HepG2 (cell line): ENCODE measurements around the gene BIN1. TPM values are rescaled to one million over a fixed set of nuclear protein-coding genes. Genes with fewer than 3 reads are reported as not detected.

Source experiments
- GFI1 ChIP-seq: sonication (generic); formaldehyde crosslinking; IDR thresholded peaks from 2 replicates; pipeline ENCODE4 v1.5.0; 2020; ENCODE audit warnings: missing genetic modification reagents, mild to moderate bottlenecking, borderline replicate concordance
- MLX ChIP-seq: IDR thresholded peaks from 2 replicates; pipeline ENCODE4 v1.6.1; 2016
- NFE2 ChIP-seq: sonication (generic); formaldehyde crosslinking; IDR thresholded peaks from 2 replicates; pipeline ENCODE4 v1.4.0; 2020; ENCODE audit warnings: missing genetic modification reagents
- SOX5 ChIP-seq: IDR thresholded peaks from 2 replicates; pipeline ENCODE4 v1.6.1; 2016; ENCODE audit warnings: borderline replicate concordance
- ZC3H4 ChIP-seq: sonication (generic); formaldehyde crosslinking; IDR thresholded peaks from 2 replicates; pipeline ENCODE4 v1.4.0; 2020; ENCODE audit warnings: missing genetic modification reagents, borderline replicate concordance
- ZNF839 ChIP-seq: sonication (generic); formaldehyde crosslinking; IDR thresholded peaks from 2 replicates; pipeline ENCODE4 v1.4.0; 2020; ENCODE audit warnings: missing genetic modification reagents, mild to moderate bottlenecking, borderline replicate concordance
- polyA plus RNA-seq, 8 experiments: library from polyadenylated mRNA; depleted of rRNA in 3 of 8; stranded (reverse) in 7 of 8; unstranded in 1 of 8; fragments of >200 nt; fragmentation: Illumina TruSeq in 4 of 8; extraction: Trizol in 4 of 8; gene quantifications; 2 replicates each; pipeline versions ENCODE4 v1.2.1 to v1.2.3, GENCODE V29; 2011 to 2016; ENCODE audit warnings: low read depth in 4 of 8, missing spikeins in 1 of 8, mixed read lengths in 1 of 8; ENCODE audit not compliant: insufficient read depth in 1 of 8
- total RNA-seq, 5 experiments: library from RNA; depleted of rRNA; stranded (reverse); fragments of >200 nt; fragmentation: Illumina TruSeq; extraction: Trizol; gene quantifications; 2 replicates each; pipeline ENCODE4 v1.2.3, GENCODE V29; 2016; ENCODE audit warnings: low read depth in 1 of 5
- TF ChIP-seq, protein P1 (sequence below): sonication (generic); formaldehyde crosslinking; IDR thresholded peaks from 2 replicates; pipeline ENCODE4 v1.4.0; 2020; ENCODE audit warnings: missing genetic modification reagents
- TF ChIP-seq, protein P2 (sequence below): sonication (generic); formaldehyde crosslinking; IDR thresholded peaks from 2 replicates; pipeline ENCODE4 v1.4.0; 2020; ENCODE audit warnings: missing genetic modification reagents
- TF ChIP-seq, protein P3 (sequence below): sonication (generic); formaldehyde crosslinking; IDR thresholded peaks from 2 replicates; pipeline ENCODE4 v1.4.0; 2020; ENCODE audit warnings: mild to moderate bottlenecking, low read depth, missing genetic modification reagents

The BIN1 gene
- total and polyA plus RNA-seq, 2 of the 13 experiments (the other 11 are each of a cell fraction or from before 2014, with no cell fraction given) = 0.93 to 1.2 TPM

DNA sequence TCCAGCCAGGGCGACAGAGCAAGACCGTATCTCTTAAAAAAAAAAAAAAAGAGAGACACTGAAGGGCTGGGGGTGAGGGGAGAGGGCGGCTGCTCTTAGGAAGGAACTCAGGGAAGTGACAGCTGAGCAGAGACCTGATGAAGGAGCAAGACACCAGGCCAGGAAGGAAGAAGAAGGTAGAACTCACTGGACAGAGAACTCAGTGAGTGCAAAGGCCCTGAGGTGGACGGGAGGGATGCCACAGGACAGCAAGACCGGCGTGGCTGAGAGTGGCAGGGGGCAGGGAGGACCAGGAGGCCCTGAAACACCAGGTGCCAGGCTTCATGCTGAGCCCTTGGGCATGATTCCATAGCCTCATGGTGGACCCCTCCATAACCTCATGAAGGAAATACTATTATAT, 18.2 kb downstream of the BIN1 start (continued):
- TF ChIP-seq NFE2 (CRISPR knock-in tag) (no peak), MLX (CRISPR knock-in tag) (no peak), ZC3H4 (CRISPR knock-in tag) (no peak), GFI1 (CRISPR knock-in tag) (no peak), ZNF839 (CRISPR knock-in tag) (no peak), SOX5 (CRISPR knock-in tag) (no peak)
- TF ChIP-seq, protein P1, sequence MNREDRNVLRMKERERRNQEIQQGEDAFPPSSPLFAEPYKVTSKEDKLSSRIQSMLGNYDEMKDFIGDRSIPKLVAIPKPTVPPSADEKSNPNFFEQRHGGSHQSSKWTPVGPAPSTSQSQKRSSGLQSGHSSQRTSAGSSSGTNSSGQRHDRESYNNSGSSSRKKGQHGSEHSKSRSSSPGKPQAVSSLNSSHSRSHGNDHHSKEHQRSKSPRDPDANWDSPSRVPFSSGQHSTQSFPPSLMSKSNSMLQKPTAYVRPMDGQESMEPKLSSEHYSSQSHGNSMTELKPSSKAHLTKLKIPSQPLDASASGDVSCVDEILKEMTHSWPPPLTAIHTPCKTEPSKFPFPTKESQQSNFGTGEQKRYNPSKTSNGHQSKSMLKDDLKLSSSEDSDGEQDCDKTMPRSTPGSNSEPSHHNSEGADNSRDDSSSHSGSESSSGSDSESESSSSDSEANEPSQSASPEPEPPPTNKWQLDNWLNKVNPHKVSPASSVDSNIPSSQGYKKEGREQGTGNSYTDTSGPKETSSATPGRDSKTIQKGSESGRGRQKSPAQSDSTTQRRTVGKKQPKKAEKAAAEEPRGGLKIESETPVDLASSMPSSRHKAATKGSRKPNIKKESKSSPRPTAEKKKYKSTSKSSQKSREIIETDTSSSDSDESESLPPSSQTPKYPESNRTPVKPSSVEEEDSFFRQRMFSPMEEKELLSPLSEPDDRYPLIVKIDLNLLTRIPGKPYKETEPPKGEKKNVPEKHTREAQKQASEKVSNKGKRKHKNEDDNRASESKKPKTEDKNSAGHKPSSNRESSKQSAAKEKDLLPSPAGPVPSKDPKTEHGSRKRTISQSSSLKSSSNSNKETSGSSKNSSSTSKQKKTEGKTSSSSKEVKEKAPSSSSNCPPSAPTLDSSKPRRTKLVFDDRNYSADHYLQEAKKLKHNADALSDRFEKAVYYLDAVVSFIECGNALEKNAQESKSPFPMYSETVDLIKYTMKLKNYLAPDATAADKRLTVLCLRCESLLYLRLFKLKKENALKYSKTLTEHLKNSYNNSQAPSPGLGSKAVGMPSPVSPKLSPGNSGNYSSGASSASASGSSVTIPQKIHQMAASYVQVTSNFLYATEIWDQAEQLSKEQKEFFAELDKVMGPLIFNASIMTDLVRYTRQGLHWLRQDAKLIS (CRISPR knock-in tag) = no peak
- TF ChIP-seq, protein P2, sequence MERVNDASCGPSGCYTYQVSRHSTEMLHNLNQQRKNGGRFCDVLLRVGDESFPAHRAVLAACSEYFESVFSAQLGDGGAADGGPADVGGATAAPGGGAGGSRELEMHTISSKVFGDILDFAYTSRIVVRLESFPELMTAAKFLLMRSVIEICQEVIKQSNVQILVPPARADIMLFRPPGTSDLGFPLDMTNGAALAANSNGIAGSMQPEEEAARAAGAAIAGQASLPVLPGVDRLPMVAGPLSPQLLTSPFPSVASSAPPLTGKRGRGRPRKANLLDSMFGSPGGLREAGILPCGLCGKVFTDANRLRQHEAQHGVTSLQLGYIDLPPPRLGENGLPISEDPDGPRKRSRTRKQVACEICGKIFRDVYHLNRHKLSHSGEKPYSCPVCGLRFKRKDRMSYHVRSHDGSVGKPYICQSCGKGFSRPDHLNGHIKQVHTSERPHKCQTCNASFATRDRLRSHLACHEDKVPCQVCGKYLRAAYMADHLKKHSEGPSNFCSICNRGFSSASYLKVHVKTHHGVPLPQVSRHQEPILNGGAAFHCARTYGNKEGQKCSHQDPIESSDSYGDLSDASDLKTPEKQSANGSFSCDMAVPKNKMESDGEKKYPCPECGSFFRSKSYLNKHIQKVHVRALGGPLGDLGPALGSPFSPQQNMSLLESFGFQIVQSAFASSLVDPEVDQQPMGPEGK (CRISPR knock-in tag) = no peak
- TF ChIP-seq, protein P3, sequence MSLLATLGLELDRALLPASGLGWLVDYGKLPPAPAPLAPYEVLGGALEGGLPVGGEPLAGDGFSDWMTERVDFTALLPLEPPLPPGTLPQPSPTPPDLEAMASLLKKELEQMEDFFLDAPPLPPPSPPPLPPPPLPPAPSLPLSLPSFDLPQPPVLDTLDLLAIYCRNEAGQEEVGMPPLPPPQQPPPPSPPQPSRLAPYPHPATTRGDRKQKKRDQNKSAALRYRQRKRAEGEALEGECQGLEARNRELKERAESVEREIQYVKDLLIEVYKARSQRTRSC (CRISPR knock-in tag) = no peak
- TF ChIP-seq, all 625 proteins: peak for 0
